Measurements from ENCODE around the gene SLC39A6.
"Not testable (repeated sequence)": the region's sequence is repeated elsewhere in the genome, so short reads cannot be mapped to it uniquely, and the experiment has no call there.

SLC39A6 gene

DNA sequence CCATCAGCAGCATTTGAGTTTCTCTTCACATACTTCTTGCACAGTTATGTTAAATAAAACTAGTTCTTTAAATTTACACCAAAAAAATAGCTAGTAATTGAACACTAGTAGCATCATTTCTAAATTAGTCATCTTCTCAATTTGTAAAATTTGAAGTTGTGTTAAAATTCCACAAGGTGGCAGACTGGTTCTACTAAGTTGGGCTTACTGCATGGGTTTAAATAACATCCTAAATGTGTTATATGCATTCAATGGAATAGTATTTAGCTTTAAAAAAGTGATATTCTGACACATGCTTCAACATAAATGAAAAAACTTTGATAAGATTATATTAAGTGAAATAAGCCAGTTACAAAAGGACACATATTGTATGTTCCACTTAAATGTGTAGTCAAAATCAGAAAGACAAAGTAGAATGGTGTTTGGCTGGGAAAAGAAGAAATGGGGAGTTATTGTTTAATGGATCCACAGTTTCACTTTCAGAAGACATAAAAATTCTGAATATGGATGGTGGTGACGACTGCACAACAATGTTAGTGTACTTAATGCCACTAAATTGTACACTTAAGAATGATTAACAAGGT lies 33.1 kb downstream of the SLC39A6 start:
- peak; percentile 61 to 62 for DNase-seq

DNA sequence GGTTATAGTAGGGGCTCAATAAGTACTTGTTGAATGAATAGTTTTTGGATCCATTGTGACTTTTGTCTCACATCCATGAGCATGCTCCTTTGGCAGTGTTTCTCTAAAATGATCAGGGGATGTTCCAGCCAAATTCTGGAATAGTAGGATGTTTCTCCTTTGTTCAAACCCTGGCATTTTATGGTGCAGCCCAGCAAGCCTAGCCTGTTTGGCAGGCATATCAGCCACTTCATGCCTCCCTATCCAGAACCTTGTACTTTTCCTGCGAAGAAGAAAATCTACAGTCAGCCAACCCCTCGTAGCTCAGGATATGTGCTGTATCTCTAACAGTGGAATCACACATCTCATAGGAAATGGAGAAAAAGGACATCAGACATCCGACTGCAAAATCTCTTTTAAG lies 34.7 kb downstream of the SLC39A6 start:
- DNase-seq = no peak

DNA sequence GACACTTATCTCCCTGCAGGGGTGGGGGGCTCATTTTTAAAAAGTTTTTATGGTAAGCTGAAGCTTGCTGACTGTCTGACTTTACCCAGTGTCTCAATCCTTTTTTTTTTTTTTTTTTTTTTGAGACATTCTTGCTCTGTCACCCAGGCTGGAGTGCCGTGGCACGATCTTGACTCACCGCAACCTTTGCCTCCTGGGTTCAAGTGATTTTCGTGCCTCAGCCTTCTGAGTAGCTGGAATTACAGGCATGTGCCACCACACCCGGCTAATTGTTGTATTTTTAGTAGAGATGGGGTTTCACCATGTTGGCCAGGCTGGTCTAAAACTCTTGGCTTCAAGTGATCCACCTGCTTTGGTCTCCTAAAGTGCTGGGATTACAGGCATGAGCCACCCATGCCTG lies 37.0 kb downstream of the SLC39A6 start:
- not testable (repeated sequence) for DNase-seq

DNA sequence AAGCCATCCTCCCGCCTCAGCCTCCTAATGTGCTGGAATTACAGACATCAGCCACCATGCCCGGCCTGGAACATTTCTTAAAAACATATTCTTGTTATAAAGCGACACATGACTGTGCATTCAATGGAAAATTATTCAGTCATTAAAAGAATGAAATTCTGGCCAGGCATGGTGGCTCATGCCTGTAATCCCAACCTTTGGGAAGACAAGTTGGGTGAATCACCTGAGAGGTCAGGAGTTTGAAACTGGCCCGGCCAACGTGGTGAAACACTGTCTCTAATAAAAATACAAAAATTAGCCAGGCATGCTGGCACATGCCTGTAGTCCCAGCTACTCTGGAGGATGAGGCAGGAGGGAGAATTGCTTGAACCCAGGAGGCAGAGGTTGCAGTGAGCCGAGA lies 40.1 kb downstream of the SLC39A6 start:
- no peak for DNase-seq

DNA sequence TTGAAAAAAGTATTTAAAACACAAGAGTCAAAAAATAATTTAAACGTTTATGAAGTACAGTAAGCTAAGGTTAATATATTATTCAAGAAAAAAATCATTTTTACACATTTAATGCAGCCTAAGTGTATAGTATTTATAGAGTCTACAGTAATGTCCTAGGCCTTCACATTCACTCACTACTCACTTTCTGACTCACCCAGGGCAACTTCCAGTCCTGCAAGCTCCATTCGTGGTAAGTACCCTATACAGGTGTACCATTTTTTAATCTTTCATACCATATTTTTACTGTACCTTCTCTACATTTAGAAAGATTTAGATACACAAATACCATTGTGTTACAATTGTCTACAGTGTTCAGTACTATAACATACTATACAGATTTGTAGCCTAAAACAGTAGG lies 40.9 kb downstream of the SLC39A6 start:
- no peak for DNase-seq

DNA sequence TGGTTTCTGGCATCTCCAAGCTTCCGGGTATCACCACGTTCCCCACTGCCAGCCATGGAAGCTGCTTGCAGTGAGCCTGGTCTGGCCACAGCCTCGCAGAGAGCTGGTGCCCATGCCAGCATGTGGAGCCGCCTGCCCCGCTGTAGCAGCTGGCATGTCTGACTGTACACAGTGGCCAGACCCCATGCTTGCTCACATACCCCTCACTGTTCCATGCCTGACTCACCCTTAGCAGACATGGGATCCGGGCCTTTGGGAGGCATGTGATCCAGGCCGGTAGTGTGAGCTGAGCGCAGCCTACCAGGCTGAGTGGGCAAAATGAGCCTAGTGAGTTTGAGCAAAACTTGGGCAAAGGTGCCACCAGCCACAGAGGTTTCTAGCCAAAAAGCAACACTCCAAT lies 43.0 kb downstream of the SLC39A6 start:
- no peak for DNase-seq

DNA sequence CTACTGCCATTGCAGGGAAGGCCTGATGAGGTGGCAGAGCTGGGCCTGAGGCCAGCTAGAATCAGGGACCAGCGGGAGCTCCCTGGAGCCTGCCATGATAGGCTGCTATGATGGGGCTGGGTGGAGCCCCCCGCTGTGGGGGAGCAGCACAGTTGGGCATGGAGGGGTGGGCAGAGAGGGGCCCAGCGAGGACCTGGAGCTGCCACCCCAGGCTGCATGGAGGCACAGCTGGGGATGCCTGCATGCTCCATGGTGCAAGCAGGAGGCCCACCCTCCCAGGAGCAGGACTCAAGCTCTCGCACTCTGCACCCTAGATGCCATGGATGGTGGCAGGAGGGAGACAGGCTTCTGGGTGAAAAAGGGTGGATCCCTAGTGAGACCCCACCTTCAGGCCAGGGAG lies 43.9 kb downstream of the SLC39A6 start:
- no peak for DNase-seq

DNA sequence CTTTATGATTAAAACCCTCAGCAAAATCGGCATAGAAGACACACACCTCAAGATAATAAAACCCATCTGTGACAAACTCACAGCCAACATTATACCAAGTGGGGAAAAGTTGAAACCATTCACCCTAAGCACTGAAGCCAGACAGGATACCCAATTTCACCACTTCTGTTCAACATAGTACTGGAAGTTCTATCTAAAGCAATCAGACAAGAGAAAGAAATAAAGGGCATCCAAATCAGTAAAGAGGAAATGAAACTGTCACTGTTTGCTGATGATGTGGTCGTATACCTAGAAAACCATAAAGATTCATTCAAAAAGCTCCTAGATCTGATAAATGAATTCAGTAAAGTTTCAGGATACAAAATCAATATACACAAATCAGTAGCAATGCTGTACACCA lies 45.4 kb downstream of the SLC39A6 start:
- no peak for DNase-seq

DNA sequence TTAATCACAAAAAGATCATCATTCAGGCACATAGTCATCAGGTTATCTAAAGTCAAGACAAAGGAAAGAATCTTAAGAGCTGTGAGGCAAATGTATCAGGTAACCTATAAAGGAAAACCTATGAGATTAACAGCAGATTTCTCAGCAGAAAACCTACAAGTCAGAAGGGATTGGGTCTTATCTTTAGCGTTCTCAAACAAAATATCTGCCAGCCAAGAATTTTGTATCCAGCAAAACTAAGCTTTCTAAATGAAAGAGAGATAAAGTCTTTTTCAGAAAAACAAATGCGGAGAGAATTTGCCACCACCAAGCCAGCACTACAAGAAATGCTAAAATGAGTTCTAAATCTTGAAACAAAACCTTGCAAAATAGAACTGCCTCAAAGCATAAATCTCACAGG lies 48.0 kb downstream of the SLC39A6 start:
- DNase-seq = not testable (repeated sequence)

DNA sequence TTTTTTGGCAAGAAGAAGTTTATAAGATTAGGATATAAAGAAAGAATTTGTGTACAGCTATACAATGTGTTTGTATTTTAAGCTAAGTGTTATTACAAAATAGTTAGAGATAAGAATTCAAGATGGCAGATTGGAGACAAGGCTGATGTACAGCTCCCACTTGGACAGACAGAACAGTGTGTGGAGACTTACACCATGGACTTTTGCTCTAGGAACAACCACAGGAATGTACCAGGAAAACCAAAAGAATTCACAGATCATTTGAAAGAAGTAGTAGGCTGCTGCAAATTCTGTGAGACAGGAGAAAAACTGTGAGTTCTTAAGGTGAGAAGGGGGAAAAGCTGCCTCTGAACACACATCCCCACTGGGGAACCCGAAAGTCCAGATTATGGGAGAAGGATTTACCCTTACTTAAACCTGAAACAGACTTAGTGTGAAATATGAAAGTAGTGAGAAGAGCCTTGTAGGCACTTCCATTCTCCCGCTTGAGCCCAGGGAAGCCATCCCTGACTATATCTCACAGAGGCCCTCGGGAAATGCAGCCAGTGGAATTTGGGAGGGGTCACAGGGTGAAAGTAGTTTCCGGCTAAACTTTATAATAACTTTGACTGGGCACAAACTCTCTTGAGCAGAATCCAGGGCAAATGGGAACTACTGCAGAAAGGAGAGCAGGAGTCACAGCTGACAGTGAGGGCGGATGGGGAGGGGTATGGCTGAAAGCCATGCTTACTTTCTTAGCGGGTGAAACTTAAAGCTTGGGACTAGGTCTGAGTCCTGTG lies 50.2 kb downstream of the SLC39A6 start:
- DNase-seq = no peak

DNA sequence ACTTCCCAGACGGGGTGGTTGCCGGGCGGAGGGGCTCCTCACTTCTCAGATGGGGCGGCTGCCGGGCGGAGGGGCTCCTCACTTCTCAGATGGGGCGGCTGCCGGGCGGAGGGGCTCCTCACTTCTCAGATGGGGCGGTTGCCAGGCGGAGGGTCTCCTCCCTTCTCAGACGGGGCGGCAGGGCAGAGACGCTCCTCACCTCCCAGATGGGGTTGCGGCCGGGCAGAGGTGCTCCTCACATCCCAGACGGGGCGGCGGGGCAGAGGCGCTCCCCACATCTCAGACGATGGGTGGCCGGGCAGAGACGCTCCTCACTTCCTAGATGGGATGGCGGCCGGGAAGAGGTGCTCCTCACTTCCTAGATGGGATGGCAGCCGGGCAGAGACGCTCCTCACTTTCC lies 51.4 kb downstream of the SLC39A6 start:
- not testable (repeated sequence) for DNase-seq

DNA sequence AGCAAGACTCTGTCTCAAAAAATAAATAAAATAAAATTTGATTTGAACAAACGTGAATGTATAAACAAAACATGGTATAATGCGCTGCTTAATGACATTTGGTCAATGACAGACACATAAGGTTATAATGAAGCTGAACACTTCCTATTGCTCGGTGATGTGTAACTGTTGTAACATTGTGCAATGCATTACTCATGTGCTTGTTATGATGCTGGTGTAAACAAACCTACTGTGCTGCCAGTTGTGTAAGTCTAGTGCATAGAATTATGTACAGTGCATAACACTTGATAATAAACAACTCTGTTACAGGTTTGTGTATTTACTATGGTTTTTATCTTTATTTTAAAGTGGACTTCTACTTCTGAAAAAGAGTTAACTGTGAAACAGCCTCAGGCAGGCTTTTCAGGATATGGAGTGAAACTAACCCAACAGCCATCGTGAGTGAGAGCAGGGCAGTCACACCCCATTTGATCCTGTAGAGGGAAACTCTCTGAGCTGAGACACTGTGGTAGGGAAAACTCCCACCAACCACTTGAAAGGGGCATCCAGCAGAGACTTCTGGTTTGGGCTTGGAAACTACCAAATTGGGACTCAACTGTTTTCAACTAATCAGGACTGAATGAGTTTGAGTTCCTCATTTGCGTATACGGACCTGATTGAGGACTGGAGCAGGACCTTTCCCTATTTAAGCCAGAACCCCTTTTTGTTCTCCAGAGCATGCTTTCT lies 53.1 kb downstream of the SLC39A6 start:
- peak; percentile 78 to 81 for DNase-seq

DNA sequence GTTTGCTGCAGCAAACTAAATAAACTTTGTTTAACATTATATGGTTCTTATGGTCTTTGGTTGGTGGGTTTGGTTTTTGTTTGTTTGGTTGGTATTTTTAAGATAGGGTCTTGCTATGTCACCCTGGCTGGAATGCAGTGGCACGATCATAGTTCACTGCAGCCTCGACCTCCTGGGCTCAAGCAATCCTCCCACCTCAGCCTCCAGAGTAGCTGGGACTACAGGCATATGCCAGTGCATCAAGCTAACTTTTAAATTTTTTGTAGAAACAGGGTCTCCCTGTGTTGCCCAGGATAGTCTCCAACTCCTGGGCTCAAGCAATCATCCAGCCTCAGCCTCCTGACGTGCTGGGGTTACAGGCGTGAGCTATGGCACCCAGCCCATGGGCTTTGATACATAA lies 54.7 kb downstream of the SLC39A6 start:
- no peak for DNase-seq

DNA sequence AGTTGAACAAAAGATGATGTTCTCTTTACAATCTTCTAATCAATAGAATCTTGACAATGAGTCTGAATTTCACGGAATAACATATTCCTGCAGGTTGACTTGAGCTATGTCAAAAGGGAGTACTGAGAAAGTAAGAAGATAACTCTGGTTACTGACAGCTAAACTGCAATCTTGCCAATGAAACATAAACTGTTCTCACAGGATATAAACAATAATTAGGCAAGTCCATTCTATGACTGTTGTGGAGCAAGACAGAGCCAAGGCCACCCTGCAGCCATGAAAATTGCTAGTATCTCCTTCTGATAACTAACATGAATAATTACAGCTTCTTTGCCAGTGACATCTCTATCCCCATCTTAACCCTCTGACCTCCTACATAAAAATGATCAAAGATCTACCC lies 55.5 kb downstream of the SLC39A6 start:
- no peak for DNase-seq

DNA sequence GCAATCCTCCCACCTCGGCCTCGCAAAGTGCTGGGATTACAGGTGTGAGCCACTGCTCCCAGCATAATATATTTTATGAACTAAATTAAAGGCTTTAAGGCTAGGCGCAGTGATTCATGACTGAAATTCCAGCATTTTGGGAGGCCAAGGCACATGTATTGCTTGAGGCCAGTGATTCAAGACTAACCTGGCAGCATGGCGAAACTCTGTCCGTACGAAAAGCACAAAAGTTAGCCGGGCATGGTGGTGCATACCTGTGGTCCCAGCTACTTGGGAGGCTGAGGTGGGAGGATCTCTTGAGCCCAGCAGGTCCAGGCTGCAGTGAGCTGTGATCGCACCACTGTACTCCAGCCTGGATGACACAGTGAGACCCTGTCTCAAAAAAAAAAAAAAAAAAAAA lies 56.7 kb downstream of the SLC39A6 start:
- not testable (repeated sequence) for DNase-seq

DNA sequence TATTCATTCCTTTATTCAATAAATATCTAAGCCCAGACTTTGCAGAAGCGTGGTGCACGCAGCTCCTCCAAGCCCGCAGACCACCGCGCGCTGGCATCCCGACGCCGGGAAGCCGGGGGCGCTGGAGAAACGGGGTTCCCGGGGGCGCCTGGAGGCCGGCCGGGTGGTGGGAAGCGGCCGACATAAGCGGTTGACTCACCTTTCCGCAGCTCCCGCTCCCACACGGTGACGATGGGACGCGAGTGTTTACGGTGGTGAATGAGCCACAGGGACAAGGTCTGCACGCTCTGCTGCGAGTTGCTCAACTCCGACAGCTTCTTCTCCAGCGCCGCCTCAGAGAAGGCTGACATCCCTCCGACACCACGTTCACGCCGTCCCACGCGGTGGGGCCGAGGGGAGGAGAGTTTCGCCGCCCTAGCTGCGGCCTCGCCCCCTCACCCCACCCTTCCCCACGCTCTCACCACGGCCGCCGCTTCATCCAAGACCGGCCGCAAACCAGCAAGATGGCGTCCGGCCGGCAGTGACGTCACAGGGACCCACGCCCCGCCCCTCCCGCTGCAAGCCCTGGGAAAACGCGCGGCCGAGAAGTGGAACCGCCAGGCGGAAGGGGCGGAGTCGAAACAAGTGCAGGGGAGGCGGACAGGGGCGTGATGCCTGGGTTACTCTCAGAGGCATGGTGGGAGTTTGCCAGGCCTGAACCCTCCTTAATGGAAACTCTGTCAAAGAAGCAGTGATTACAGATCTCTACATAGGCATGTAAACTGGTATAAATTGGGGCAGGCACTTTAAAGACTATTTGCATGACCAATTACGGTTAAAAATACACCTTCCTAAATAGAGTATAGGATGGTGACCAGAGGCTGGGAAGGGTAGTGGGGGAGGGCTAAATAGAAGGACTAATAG lies 61.8 kb downstream of the SLC39A6 start, which contains the start of gene RPRD1A:
Gene RPRD1A, minus strand, starts transcription at position 505 of the 903 bp plus-strand sequence. Its CDS starts 155 bp downstream, at position 350.
- peak; percentile 91 to 97 for DNase-seq

DNA sequence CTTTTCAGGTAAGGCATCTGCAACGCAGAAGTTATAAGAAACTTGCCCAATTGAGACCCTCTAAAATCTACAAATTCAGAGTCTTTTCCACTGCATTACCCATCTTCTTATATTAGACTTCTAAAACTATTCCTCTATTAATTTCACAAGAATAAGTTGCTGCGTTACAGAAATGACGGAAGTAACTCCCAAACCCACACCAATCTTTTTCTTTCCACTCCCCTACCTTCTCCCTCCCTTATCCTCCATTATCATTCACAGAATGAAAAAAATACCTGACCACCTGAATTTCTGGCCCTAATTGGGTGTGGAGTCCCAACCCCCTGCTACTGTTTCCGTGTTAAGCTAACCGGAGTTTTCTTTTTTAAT lies 62.5 kb downstream of the SLC39A6 start:
- peak; percentile 21 to 26 for DNase-seq

DNA sequence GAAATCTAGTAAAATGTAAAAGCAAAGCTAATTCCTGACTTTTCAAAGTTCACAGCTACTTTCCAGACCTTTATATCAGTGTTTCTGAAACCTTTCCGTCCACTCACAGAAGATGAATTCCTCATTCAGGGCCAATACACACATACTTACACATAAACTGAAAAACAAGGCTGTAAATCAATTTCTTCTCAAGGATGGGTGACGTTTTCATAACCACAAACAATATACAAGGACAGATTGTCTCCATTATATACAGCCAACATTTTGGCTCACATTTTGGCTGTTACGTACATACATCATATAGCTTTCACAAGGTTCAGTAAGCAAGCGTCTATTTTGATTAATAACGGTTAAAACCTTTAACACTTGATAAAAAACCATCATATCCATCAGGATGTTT lies 63.1 kb downstream of the SLC39A6 start:
- no peak for DNase-seq

DNA sequence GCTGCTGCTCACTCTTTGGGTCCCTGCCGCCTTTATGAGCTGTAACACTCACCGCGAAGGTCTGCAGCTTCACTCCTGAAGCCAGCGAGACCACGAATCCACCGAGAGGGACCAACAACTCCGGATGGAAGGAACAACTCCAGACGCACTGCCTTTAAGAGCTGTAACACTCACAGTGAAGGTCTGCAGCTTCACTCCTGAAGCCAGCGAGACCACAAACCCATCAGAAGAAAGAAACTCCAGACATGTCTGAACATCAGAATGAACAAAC lies 64.4 kb downstream of the SLC39A6 start:
- not testable (repeated sequence) for DNase-seq

DNA sequence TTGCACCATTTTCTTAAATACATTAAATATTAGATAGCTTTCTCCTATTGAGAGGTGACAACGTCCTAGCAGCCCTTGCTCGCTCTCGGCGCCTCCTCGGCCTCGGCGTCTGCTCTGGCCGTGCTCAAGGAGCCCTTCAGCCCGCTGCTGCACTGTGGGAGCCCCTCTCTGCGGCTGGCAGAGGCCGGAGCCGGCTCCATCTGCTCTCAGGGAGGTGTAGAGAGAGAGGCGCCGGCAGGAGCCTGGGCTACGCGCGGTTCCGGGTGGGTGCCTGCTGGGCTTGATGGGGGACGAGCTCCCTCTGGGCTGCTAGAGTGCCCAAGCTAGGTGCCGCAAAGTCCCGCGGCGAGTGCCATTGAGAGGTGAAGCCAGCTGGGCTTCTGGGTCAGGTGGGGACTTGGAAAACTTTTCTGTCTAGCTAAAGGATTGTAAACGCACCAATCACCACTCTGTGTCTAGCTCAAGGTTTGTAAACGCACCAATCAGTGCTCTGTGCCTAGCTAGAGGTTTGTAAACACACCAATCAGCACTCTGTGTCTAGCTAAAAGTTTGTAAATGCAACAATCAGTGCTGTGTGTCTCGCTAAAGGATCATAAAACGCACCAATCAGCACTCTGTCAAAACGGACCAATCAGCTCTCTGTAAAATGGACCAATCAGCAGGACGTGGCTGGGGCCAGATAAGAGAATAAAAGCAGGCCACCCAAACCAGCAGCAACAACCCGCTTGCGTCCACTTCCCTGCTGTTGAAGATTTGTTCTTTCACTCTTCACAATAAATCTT lies 64.9 kb downstream of the SLC39A6 start:
- DNase-seq = no peak

DNA sequence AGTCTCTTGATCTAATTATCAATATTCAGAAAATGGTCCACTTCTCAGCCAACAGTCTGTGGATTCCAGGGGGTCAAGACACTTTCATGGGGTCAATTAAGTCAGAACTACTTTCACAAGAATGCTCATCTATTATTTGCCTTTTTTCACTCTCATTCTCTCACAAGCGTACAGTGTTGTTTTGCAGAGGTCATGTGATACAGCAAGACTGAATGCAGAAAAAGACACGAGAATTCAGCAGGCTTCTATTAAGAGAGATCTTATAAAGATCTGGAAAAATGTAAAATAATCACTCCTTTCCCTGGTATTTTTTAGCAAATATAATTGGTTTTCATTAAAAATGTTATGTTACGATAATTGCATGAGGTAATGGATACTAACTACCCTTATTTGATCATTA lies 70.5 kb downstream of the SLC39A6 start:
- no peak for DNase-seq
